MM.1S (cell line): ENCODE results near the gene RGL4.

Experiments
- EZH2 ChIP-seq: fragments of 300-600 bp; sonication (generic); optimal IDR thresholded peaks from 2 replicates; pipeline ENCODE3; 2017; ENCODE audit warnings: low read depth, mild to moderate bottlenecking, antibody characterized with exemption, low read length, mixed read lengths
- EZH2phosphoT487 ChIP-seq: fragments of 300-600 bp; sonication (generic); IDR thresholded peaks from 2 replicates; pipeline ENCODE4 v1.6.1; 2018; ENCODE audit warnings: antibody characterized with exemption, low read length
- TF ChIP-seq, protein P1 (sequence below): fragments of 300-600 bp; sonication (generic); IDR thresholded peaks from 2 replicates; pipeline ENCODE4 v1.5.1; 2016; ENCODE audit warnings: antibody characterized with exemption, low read length, mixed read lengths

DNA sequence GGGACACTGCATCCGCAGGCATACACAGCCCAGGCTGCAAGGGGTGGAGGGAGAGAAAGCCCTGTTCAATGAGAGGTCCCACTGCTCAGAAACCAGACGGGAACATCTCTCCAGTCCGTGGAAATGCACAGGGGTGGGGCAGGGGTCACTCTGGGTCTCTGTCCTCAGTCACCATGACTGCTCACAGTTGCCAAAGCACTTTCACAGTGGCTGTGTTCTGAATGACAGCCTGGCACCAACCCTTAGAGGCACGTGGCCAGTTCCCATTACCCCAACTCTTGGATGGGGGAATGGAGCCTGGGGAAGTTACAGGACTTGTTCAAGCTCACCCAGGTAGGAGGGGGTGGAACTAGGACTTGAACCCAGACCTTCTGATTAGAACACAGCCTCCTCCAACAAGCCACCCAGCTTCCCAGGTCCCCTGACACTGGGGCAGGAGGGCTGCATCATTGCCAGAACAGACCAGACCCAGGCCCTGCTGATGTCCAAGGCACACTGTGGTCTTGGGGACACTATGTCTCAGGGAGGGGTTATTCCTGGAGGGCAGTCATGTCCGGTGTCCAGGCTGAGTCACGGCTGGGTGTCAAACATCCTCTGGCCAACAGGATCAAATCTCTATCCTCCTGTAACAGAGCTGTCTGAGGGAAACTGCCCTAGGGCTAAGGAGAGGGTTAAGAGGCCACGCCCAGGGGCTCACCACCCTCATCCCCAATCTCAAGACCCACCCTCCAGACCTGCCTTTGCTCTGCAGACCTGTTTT is 51.9 kb downstream of the RGL4 start:
- TF ChIP-seq, protein P1, sequence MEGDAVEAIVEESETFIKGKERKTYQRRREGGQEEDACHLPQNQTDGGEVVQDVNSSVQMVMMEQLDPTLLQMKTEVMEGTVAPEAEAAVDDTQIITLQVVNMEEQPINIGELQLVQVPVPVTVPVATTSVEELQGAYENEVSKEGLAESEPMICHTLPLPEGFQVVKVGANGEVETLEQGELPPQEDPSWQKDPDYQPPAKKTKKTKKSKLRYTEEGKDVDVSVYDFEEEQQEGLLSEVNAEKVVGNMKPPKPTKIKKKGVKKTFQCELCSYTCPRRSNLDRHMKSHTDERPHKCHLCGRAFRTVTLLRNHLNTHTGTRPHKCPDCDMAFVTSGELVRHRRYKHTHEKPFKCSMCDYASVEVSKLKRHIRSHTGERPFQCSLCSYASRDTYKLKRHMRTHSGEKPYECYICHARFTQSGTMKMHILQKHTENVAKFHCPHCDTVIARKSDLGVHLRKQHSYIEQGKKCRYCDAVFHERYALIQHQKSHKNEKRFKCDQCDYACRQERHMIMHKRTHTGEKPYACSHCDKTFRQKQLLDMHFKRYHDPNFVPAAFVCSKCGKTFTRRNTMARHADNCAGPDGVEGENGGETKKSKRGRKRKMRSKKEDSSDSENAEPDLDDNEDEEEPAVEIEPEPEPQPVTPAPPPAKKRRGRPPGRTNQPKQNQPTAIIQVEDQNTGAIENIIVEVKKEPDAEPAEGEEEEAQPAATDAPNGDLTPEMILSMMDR, result no peak
- TF ChIP-seq EZH2 (no peak), EZH2phosphoT487 (no peak)
